PC-9 (cell line): Measurements from ENCODE around the gene MYH6.

Source experiments
- CTCF ChIP-seq: fragments of 200-600 bp; sonication (generic); conservative IDR thresholded peaks from 2 replicates; pipeline ENCODE4 v1.6.1; 2017; ENCODE audit warnings: mixed run types, antibody characterized with exemption, mild to moderate bottlenecking, moderate library complexity
- EZH2 ChIP-seq: fragments of 200-600 bp; sonication (generic); IDR thresholded peaks from 2 replicates; pipeline ENCODE4 v1.8.0; 2017; ENCODE audit warnings: antibody characterized with exemption, low read depth

GRCh38 chr14:23354990-23355389, 53.1 kb downstream of the MYH6 start:
- no peak for TF ChIP-seq CTCF
- TF ChIP-seq EZH2: no peak
